GM23338 (cell line): ENCODE results near the gene ABHD5.

Experiments used
- EZH2 ChIP-seq: fragments of 200-600 bp; sonication (generic); IDR thresholded peaks from one replicate; pipeline ENCODE4 v1.8.0; 2017; ENCODE audit warnings: antibody characterized with exemption, mild to moderate bottlenecking, low read depth; ENCODE audit not compliant: unreplicated experiment
- EZH2phosphoT487 ChIP-seq: fragments of 200-600 bp; sonication (generic); IDR thresholded peaks from one replicate; pipeline ENCODE4 v1.8.1; 2018; ENCODE audit warnings: antibody characterized with exemption; ENCODE audit not compliant: unreplicated experiment
- JUNB ChIP-seq: IDR thresholded peaks from one replicate; pipeline ENCODE4 v1.6.1; 2016; ENCODE audit warnings: antibody characterized with exemption; ENCODE audit not compliant: unreplicated experiment
- TF ChIP-seq, protein P1 (sequence below), 2 experiments: fragments of 200-600 bp in 1 of 2; sonication (generic) in 1 of 2; conservative IDR thresholded peaks; 2 replicates each; pipeline versions ENCODE4 v1.5.1 to v1.6.1; 2016 to 2017; ENCODE audit warnings: antibody characterized with exemption in 2 of 2, low read depth in 2 of 2, mild to moderate bottlenecking in 2 of 2, moderate library complexity in 1 of 2

DNA sequence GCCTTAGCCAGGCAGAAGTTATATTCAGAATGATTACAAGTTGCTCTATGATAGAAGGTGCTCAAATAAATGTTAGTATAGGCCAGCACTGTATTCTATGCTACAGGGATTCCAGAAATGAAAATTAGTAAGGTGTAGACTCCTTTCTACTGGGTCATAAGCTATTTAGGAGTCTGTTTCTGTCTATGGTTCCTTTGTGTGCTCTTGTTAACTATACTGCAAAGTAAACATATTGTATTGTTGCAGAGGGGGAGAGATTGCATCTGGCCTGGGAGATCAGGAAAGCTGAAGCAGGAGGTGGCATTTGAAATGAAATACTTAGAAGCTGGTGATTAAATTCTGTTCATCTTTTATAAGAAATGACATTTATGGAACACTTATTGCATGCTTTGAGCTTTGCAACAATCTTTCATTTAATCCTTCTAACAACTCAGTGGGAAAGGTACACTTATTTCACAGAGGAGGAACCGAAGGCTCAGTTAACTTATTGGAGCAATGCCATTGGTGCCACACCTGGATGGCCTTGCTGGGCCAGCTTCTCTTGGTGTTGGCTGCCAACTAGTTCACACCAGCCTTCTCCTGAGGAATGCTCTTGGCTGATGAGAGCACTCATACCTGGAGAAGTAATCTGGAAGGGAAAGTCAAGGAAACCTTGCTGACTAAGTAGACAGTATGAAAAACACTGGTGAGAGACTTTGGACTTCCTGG is 39.1 kb downstream of the ABHD5 start:
- TF ChIP-seq, protein P1, sequence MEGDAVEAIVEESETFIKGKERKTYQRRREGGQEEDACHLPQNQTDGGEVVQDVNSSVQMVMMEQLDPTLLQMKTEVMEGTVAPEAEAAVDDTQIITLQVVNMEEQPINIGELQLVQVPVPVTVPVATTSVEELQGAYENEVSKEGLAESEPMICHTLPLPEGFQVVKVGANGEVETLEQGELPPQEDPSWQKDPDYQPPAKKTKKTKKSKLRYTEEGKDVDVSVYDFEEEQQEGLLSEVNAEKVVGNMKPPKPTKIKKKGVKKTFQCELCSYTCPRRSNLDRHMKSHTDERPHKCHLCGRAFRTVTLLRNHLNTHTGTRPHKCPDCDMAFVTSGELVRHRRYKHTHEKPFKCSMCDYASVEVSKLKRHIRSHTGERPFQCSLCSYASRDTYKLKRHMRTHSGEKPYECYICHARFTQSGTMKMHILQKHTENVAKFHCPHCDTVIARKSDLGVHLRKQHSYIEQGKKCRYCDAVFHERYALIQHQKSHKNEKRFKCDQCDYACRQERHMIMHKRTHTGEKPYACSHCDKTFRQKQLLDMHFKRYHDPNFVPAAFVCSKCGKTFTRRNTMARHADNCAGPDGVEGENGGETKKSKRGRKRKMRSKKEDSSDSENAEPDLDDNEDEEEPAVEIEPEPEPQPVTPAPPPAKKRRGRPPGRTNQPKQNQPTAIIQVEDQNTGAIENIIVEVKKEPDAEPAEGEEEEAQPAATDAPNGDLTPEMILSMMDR (conservative IDR thresholded peaks at IDR 0.05; ENCODE audit: low read depth in 2 of 2) = no peak
- TF ChIP-seq JUNB (no peak), EZH2phosphoT487 (no peak), EZH2 (no peak)
